OCI-LY1 (cell line): ENCODE measurements around the gene TRPV2.

ENCODE experiments used
- CTCF ChIP-seq: fragments of 200-600 bp; sonication (generic), shearing (Covaris generic); IDR thresholded peaks from 2 replicates; pipeline ENCODE4 v1.5.1; 2017; ENCODE audit warnings: mild to moderate bottlenecking, antibody characterized with exemption, low read length, moderate library complexity, mixed read lengths
- EZH2 ChIP-seq: fragments of 200-600 bp; sonication (generic), shearing (Covaris generic); IDR thresholded peaks from 2 replicates; pipeline ENCODE4 v1.8.0; 2017; ENCODE audit warnings: borderline replicate concordance, mixed run types, mild to moderate bottlenecking, antibody characterized with exemption, low read length, moderate library complexity, mixed read lengths

DNA sequence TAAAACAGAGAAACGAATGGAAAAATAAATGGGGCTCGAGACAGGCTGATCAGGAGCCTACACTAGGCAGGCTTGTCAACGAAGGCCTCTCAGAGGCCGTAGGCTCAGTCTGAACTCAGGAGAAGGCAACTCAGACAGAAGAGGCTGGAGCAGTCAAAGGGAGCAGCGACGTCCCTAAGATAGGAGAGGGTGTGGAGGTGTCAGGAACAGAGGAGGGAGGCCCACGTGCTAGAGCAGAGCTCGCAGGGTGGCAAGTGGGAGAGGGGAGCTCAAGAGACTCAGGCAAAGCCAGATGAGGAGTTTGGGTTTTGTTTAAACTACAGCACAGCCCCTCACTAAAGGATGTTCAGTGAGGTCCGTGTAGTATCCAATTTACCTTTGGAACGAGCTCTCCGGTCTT, 43.9 kb downstream of the TRPV2 start:
- TF ChIP-seq CTCF (no peak), EZH2 (no peak)
